ENCODE results near the gene TARS1. TPM values are rescaled to one million over a fixed set of nuclear protein-coding genes. Genes with fewer than 3 reads are reported as not detected.
A peak's percentile ranks its signal among the peaks of the same experiment; 100 is the strongest.

The TARS1 gene
- total and polyA plus RNA-seq, 2 of the 13 experiments (the other 11 are each of a cell fraction or from before 2014, with no cell fraction given), result 77.0 to 184 TPM

DNA sequence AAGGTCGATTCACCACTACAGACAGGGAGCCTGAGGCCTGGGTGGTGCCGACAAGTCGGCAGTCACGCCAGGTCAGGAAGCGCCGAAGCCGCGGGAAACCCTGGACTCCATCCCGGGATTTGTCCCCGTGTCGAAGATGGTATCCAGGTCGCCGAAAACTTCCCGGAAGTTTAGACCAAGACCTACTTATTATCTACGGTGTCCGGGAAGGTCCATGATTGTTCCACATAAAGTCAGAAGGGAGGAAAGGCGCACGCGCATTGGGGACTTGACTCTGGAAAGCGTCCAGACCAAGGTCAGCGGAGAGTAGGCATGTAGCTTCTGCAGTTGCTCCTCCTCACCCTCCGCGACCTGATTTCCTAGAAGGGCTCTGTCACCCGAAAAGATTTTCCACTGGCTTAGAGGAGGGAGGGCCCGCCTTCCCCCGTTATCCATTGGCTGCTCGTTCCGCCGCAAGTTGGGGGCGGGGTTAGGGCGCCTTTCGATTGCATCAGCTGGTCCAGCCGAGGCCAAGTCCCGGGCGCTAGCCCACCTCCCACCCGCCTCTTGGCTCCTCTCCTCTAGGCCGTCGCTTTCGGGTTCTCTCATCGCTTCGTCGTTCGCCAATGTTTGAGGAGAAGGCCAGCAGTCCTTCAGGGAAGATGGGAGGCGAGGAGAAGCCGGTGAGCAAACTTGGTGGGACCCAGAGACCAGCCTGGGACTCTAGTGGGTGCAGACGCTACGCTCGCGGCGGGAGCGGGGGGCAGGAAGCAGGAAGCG is at the start of gene TARS1 (continued):
- TF ChIP-seq ZNF543 (CRISPR knock-in tag; IDR thresholded peaks at IDR 0.05), result peak; percentile 45; the same call in 1 of the 2 replicates
- TF ChIP-seq ARNT2 (CRISPR knock-in tag; IDR thresholded peaks at IDR 0.05; ENCODE audit: low read depth), result peak; percentile 63
- no peak for TF ChIP-seq TCF12 (IDR thresholded peaks at IDR 0.05)
- TF ChIP-seq TCF12 (CRISPR knock-in tag; IDR thresholded peaks at IDR 0.05), result peak; percentile 39; the same call in 1 of the 2 replicates
- TF ChIP-seq BRF2 (CRISPR knock-in tag; IDR thresholded peaks at IDR 0.05), result 0 out of 2 replicates have a peak, but pooled peaks have one; percentile 42
- peak; percentile 97 for TF ChIP-seq POLR2G (IDR thresholded peaks at IDR 0.05; ENCODE audit: low read depth, low read length)
- TF ChIP-seq, protein P1, sequence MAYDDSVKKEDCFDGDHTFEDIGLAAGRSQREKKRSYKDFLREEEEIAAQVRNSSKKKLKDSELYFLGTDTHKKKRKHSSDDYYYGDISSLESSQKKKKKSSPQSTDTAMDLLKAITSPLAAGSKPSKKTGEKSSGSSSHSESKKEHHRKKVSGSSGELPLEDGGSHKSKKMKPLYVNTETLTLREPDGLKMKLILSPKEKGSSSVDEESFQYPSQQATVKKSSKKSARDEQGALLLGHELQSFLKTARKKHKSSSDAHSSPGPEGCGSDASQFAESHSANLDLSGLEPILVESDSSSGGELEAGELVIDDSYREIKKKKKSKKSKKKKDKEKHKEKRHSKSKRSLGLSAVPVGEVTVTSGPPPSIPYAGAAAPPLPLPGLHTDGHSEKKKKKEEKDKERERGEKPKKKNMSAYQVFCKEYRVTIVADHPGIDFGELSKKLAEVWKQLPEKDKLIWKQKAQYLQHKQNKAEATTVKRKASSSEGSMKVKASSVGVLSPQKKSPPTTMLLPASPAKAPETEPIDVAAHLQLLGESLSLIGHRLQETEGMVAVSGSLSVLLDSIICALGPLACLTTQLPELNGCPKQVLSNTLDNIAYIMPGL (CRISPR knock-in tag; IDR thresholded peaks at IDR 0.05; ENCODE audit: borderline replicate concordance in 1 of 2, low read depth in 1 of 2), result peak; percentile 53 to 55; a peak in 3 of 4 replicates
- peak; percentile 83 for TF ChIP-seq HDAC1 (CRISPR knock-in tag; IDR thresholded peaks at IDR 0.05)
- TF ChIP-seq NAIF1 (CRISPR knock-in tag; IDR thresholded peaks at IDR 0.05; ENCODE audit: borderline replicate concordance), result peak; percentile 63; the same call in 1 of the 2 replicates
- peak; percentile 63; the same call in 1 of the 2 replicates for TF ChIP-seq MXD4 (CRISPR knock-in tag; IDR thresholded peaks at IDR 0.05)
- TF ChIP-seq, protein P2, sequence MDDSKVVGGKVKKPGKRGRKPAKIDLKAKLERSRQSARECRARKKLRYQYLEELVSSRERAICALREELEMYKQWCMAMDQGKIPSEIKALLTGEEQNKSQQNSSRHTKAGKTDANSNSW (CRISPR knock-in tag; IDR thresholded peaks at IDR 0.05; ENCODE audit: borderline replicate concordance), result no peak
- TF ChIP-seq HNF4A (CRISPR knock-in tag; IDR thresholded peaks at IDR 0.05), result peak; percentile 26; the same call in 1 of the 2 replicates
- TF ChIP-seq ZNF766 (CRISPR knock-in tag; IDR thresholded peaks at IDR 0.05; ENCODE audit: borderline replicate concordance), result peak; percentile 67
- TF ChIP-seq ZBTB8A (CRISPR knock-in tag; IDR thresholded peaks at IDR 0.05; ENCODE audit: borderline replicate concordance, low read depth), result no peak
- peak; percentile 77; the same call in 1 of the 2 replicates for TF ChIP-seq ZNF556 (CRISPR knock-in tag; IDR thresholded peaks at IDR 0.05; ENCODE audit: borderline replicate concordance)
- TF ChIP-seq HNRNPH1 (optimal IDR thresholded peaks at IDR 0.05; ENCODE audit: low read depth, low read length), result no peak
- TF ChIP-seq NR3C1 (CRISPR knock-in tag; IDR thresholded peaks at IDR 0.05), result no peak
- no peak; the same call in 1 of the 2 replicates for TF ChIP-seq TBX3 (IDR thresholded peaks at IDR 0.05; ENCODE audit: borderline replicate concordance)
- no peak for TF ChIP-seq ZNF180 (CRISPR knock-in tag; IDR thresholded peaks at IDR 0.05; ENCODE audit: borderline replicate concordance, low read depth)
- TF ChIP-seq NFYB (CRISPR knock-in tag; IDR thresholded peaks at IDR 0.05), result peak; percentile 89
- no peak for TF ChIP-seq HOXA7 (CRISPR knock-in tag; IDR thresholded peaks at IDR 0.05)
- TF ChIP-seq, protein P3, sequence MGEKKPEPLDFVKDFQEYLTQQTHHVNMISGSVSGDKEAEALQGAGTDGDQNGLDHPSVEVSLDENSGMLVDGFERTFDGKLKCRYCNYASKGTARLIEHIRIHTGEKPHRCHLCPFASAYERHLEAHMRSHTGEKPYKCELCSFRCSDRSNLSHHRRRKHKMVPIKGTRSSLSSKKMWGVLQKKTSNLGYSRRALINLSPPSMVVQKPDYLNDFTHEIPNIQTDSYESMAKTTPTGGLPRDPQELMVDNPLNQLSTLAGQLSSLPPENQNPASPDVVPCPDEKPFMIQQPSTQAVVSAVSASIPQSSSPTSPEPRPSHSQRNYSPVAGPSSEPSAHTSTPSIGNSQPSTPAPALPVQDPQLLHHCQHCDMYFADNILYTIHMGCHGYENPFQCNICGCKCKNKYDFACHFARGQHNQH (CRISPR knock-in tag; IDR thresholded peaks at IDR 0.05), result peak; percentile 77; the same call in 1 of the 2 replicates
- no peak for TF ChIP-seq ONECUT2 (CRISPR knock-in tag; IDR thresholded peaks at IDR 0.05)
- TF ChIP-seq, protein P4, sequence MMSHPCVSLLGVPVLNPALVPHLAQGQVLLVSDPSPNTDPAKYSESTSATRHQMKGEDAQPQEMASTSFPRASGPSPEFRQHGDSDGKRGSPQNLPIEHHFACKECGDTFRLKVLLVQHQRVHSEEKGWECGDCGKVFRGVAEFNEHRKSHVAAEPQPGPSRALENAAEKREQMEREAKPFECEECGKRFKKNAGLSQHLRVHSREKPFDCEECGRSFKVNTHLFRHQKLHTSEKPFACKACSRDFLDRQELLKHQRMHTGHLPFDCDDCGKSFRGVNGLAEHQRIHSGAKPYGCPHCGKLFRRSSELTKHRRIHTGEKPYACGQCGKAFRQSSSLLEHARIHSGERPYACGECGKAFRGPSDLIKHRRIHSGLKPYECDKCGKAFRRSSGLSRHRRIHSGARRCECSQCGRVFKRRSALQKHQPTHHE (CRISPR knock-in tag; IDR thresholded peaks at IDR 0.05; ENCODE audit: borderline replicate concordance), result peak; percentile 68; the same call in 1 of the 2 replicates
